Activated CD8-positive, alpha-beta memory T cell treated with anti-CD3 and anti-CD28 coated beads, Interleukin-2, amount 50 U/mL, for 24 hours (primary cell): Measurements from ENCODE around the gene VPS39.

Source experiments
- DNase-seq: peaks from one replicate; pipeline ENCODE4 v3.0.0-alpha.2; 2020; ENCODE audit errors: extremely low read depth

The VPS39 gene

DNA sequence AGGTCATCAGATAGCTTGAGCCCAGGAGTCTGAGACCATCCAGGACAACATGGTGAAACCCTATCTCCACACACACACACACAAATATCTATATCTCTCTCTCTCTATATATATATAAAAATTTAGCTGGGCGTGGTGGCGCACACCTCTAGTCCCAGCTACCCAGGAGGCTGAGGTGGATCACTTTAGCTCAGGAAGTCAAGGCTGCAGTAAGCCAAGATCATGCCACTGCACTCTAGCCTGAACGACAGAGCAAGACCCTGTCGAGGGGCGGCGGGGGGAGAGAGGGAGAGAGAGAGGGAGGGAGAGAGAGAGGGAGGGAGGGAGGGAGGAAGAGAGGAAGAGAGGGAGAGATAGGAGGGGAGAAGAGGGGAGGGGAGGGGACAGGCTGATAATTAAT, 79.6 kb downstream of the VPS39 start:
- no peak for DNase-seq

- no peak for DNase-seq
These were observed 84.6 kb downstream of the VPS39 start for GRCh38 chr15:42123546-42123945.

GRCh38 chr15:42121682-42122081, 86.4 kb downstream of the VPS39 start:
- no peak for DNase-seq

DNA sequence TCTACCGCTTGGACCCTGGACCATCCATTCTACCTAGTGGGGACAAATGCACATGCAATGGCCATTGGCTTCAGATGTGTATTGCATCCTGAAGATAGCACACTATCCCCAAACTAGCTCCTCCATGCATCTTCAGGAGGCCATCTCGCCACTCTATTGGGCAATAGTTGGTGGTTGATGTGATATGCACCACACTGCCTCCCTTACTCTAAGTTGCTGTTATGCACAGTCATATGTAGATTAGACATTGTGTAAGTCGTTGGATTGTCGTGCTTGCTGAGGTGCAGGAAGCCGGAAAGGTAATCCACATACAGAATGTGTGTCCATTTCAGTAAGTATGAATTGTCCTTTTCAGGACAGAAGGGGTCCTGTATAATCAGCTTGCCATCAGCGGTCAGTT, 87.1 kb downstream of the VPS39 start:
- no peak for DNase-seq

DNA sequence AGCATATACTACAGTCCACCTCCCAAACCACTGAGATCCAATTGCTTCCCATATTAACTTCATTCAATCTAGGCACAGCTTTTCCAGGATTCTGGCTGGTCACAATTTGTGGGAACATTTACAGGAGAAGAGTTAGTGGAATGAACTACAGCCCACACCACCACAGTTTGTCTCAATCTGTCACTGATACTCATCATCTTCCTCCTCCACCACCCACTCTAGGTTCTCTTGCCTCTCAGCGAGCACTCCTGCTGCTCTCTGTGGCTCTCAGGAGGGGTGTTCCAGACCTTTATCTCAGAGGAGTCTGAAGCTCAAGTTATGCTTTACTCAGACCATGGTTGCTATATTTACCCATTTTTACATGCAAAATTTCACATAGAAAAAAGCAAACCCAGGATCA, 87.8 kb downstream of the VPS39 start:
- no peak for DNase-seq

- no peak for DNase-seq
These were observed 88.7 kb downstream of the VPS39 start for GRCh38 chr15:42119446-42119760.

GRCh38 chr15:42118650-42119445, 89.3 kb downstream of the VPS39 start:
- no peak for DNase-seq

DNA sequence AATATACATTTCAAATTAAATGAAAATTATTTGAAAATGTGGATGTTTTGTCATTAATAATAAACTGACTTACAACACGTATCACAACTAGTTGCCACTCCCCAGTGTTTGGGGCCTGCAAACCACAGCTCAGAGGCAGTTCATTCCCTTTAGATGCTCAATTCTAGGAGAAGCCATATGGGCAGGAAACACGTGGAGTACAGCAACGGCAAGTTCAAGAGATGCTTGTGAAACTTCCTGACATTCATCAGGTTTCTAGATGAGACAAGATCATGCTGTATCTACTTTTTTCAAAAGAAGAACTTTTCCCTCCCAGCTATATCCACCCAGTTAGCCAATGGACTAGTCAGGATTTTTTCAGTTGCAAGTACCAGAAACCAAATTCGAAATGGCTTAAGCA, 96.2 kb downstream of the VPS39 start:
- DNase-seq: no peak

- no peak for DNase-seq
These were observed 97.7 kb downstream of the VPS39 start for GRCh38 chr15:42110367-42110766.

DNA sequence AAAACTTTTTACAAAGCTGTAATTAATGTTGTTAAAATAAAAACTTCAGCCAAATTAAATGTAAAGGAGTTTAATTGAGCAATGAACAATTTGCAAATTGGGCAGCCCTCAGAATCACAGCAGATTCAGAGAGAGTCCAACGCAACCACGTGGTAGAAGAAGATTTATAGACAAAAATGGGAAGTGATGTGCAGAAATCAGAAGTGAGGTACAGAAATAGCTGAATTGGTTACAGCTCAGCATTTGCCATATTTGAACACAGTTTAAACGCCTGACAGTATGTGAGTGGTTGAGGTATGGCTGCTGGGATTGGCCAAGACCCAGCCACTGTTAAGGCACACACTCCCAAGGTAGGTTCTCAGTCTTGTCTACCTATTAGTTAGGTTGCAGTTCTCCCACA, 99.3 kb downstream of the VPS39 start:
- no peak for DNase-seq
